SK-N-SH (cell line): ENCODE results near the gene HDAC4.

Source experiments
- CHD2 ChIP-seq: fragments of 150-350 bp; IDR thresholded peaks from 2 replicates; pipeline ENCODE4 v1.6.1; 2018; ENCODE audit warnings: low read length; ENCODE audit not compliant: partially characterized antibody
- EP300 ChIP-seq, 2 experiments: IDR thresholded peaks; 2 replicates each; pipeline versions ENCODE4 v1.4.0 to v1.6.1; 2012; ENCODE audit warnings: borderline replicate concordance in 1 of 2, low read depth in 1 of 2, low read length in 1 of 2
- EZH2phosphoT487 ChIP-seq: fragments of 200-600 bp; sonication (generic); IDR thresholded peaks from 2 replicates; pipeline ENCODE4 v1.6.1; 2017; ENCODE audit warnings: low read depth, mixed run types, mild to moderate bottlenecking, antibody characterized with exemption, moderate library complexity, borderline replicate concordance
- FOXJ3 ChIP-seq: sonication (generic); formaldehyde crosslinking; IDR thresholded peaks from 2 replicates; pipeline ENCODE4 v1.5.1; 2020; ENCODE audit warnings: mild to moderate bottlenecking, missing genetic modification reagents
- MXI1 ChIP-seq: IDR thresholded peaks from 2 replicates; pipeline ENCODE4 v1.6.1; 2012; ENCODE audit warnings: mild to moderate bottlenecking, low read depth, low read length, improper control_type of control experiment
- PBX3 ChIP-seq: IDR thresholded peaks from 2 replicates; pipeline ENCODE4; 2012
- RAD21 ChIP-seq: IDR thresholded peaks from 2 replicates; pipeline ENCODE4 v1.6.1; 2012; ENCODE audit warnings: mild to moderate bottlenecking, low read length
- REST ChIP-seq: IDR thresholded peaks from 2 replicates; pipeline ENCODE4 v1.6.1; 2012; ENCODE audit warnings: mild to moderate bottlenecking, low read depth, low read length, moderate library complexity
- TCF12 ChIP-seq: IDR thresholded peaks from 2 replicates; pipeline ENCODE4 v1.4.0; 2012
- YY1 ChIP-seq: IDR thresholded peaks from 2 replicates; pipeline ENCODE4 v1.4.0; 2012; ENCODE audit warnings: low read depth, mild to moderate bottlenecking
- ZBTB33 ChIP-seq: IDR thresholded peaks from 2 replicates; pipeline ENCODE4 v1.4.0; 2012; ENCODE audit warnings: low read depth, borderline replicate concordance
- TF ChIP-seq, protein P1 (sequence below): fragments of 200-600 bp; sonication (generic); IDR thresholded peaks from 2 replicates; pipeline ENCODE4 v1.6.1; 2017; ENCODE audit warnings: antibody characterized with exemption, mild to moderate bottlenecking, moderate library complexity

- TF ChIP-seq YY1 (no peak), TCF12 (no peak), RAD21 (no peak), MXI1 (no peak), EZH2phosphoT487 (no peak), EP300 (IDR thresholded peaks at IDR 0.05; ENCODE audit: borderline replicate concordance in 1 of 2, low read depth in 1 of 2, low read length in 1 of 2) (no peak), CHD2 (no peak), REST (no peak), PBX3 (no peak), ZBTB33 (no peak), FOXJ3 (no peak)
- TF ChIP-seq, protein P1, sequence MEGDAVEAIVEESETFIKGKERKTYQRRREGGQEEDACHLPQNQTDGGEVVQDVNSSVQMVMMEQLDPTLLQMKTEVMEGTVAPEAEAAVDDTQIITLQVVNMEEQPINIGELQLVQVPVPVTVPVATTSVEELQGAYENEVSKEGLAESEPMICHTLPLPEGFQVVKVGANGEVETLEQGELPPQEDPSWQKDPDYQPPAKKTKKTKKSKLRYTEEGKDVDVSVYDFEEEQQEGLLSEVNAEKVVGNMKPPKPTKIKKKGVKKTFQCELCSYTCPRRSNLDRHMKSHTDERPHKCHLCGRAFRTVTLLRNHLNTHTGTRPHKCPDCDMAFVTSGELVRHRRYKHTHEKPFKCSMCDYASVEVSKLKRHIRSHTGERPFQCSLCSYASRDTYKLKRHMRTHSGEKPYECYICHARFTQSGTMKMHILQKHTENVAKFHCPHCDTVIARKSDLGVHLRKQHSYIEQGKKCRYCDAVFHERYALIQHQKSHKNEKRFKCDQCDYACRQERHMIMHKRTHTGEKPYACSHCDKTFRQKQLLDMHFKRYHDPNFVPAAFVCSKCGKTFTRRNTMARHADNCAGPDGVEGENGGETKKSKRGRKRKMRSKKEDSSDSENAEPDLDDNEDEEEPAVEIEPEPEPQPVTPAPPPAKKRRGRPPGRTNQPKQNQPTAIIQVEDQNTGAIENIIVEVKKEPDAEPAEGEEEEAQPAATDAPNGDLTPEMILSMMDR, result no peak
These were observed 132.7 kb downstream of the HDAC4 start for GRCh38 chr2:239268082-239268481.
